ENCODE data around the gene POLG2.

- TF ChIP-seq EZH2 (IDR thresholded peaks at IDR 0.05; ENCODE audit: borderline replicate concordance, low read length) (no peak), CTCF (conservative IDR thresholded peaks at IDR 0.05 in 1 of 2, IDR thresholded peaks at IDR 0.05 in 1 of 2; ENCODE audit: extremely low read depth in 1 of 2, insufficient read depth in 1 of 2, low read depth in 1 of 2, low read length in 2 of 2) (no peak)
These were observed 26.2 kb downstream of the POLG2 start for GRCh38 chr17:64470625-64471024.
